SH-SY5Y (cell line): ENCODE results near the gene POLRMT.

Experiments used
- GATA2 ChIP-seq: IDR thresholded peaks from 2 replicates; pipeline ENCODE4 v1.6.1; 2011; ENCODE audit warnings: mild to moderate bottlenecking, low read depth, low read length
- GATA3 ChIP-seq: IDR thresholded peaks from 2 replicates; pipeline ENCODE4 v1.6.1; 2011; ENCODE audit warnings: low read depth, mild to moderate bottlenecking, low read length, moderate library complexity

DNA sequence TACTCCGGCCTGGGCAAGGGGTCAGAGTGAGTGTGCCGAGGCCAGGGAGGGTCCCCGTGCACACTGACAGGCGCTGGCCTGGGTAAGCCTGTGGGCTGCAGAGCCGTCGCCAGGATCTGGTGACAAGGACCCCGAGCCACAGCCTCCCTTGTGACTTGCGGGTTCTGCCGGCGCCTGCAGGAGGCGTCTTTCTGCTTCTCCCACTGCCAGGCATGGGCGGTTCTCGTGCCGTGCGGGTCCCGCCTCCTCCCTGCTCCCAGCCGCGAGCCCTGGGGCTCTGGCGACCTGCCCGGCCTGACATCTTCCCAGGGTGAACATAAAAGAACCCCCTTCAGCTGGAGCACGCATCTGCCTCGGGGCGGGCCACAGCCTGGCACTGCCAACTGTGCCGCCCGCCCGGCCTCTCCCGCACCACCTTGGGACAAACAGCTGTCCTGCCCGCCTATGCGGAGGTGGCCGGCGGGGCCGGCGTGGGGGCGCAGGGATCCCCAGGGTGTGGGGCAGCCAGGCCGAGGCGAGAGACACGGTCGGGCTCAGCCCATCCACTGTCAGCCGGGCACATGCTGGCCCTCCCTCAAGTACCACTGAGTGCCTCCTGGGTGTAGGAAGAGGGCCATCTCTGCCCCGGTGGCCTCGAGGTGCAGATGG is 45.1 kb downstream of the POLRMT start:
- no peak for TF ChIP-seq GATA2
- TF ChIP-seq GATA3 = no peak
